Nucleus accumbens (tissue), 56 donors: ENCODE measurements around the gene TMEM240.
A peak's percentile ranks its signal among the peaks of the same experiment; 100 is the strongest.
"Not testable (repeated sequence)": the region's sequence is repeated elsewhere in the genome, so short reads cannot be mapped to it uniquely, and the experiment has no call there.

Source experiments
- DNase-seq, 56 donors: peaks; one replicate each; lab custom pipeline; 2025; lab: John Stamatoyannopoulos, UW

Gene TMEM240

GRCh38 chr1:1528301-1529267 lies 11.8 kb downstream of the TMEM240 start:
- no peak for DNase-seq

- no peak for DNase-seq
Observed at GRCh38 chr1:1527092-1527816, 13.2 kb downstream of the TMEM240 start.

GRCh38 chr1:1526476-1526875 lies 13.9 kb downstream of the TMEM240 start:
- not testable (repeated sequence) for DNase-seq

- not testable (repeated sequence) for DNase-seq
Observed at GRCh38 chr1:1524750-1525383, 15.6 kb downstream of the TMEM240 start.

GRCh38 chr1:1523651-1524050 lies 16.8 kb downstream of the TMEM240 start:
- peak in 6 of 56 donors; percentile 9 to 38 (median 26) for DNase-seq

GRCh38 chr1:1523226-1523625 lies 17.2 kb downstream of the TMEM240 start:
- DNase-seq: not testable (repeated sequence)

GRCh38 chr1:1522536-1522935 lies 17.9 kb downstream of the TMEM240 start:
- DNase-seq: not testable (repeated sequence)

GRCh38 chr1:1521331-1521730 lies 19.1 kb downstream of the TMEM240 start:
- DNase-seq: no peak

GRCh38 chr1:1519805-1520505 lies 20.5 kb downstream of the TMEM240 start:
- not testable (repeated sequence) for DNase-seq

- DNase-seq: not testable (repeated sequence)
Observed at GRCh38 chr1:1518621-1519007, 21.8 kb downstream of the TMEM240 start.

- no peak for DNase-seq
Observed at GRCh38 chr1:1517973-1518620, 22.3 kb downstream of the TMEM240 start.

- DNase-seq: not testable (repeated sequence)
Observed at GRCh38 chr1:1516923-1517322, 23.5 kb downstream of the TMEM240 start.

- not testable (repeated sequence) for DNase-seq
Observed at GRCh38 chr1:1514376-1514775, 26.0 kb downstream of the TMEM240 start.

- not testable (repeated sequence) for DNase-seq
Observed at GRCh38 chr1:1513675-1514074, 26.7 kb downstream of the TMEM240 start.

GRCh38 chr1:1512425-1512824 lies 28.0 kb downstream of the TMEM240 start:
- DNase-seq: not testable (repeated sequence)

- peak in 55 of 56 donors; percentile 86 to 99 (median 96) for DNase-seq
Observed at GRCh38 chr1:1511533-1512285, 28.7 kb downstream of the TMEM240 start, which contains the start of gene ATAD3A. Gene ATAD3A (plus strand): TSS chr1:1512162. CDS start chr1:1512269, 107 bp downstream.

- no peak for DNase-seq
Observed at GRCh38 chr1:1510912-1511532, 29.4 kb downstream of the TMEM240 start.

GRCh38 chr1:1509465-1509850 lies 31.0 kb downstream of the TMEM240 start:
- not testable (repeated sequence) for DNase-seq
